Breast epithelium (tissue), 3 donors: ENCODE results near the gene ZBTB37.

ENCODE experiments used
- CTCF ChIP-seq, 3 donors: fragments of 450-650 bp; IDR thresholded peaks; one replicate each; pipeline ENCODE4 v1.5.1; 2016 to 2017; ENCODE audit warnings: antibody characterized with exemption in 3 of 3, mild to moderate bottlenecking in 3 of 3, moderate library complexity in 3 of 3
- POLR2A ChIP-seq: fragments of 450-650 bp; IDR thresholded peaks from one replicate; pipeline ENCODE4 v1.6.1; 2016; ENCODE audit warnings: antibody characterized with exemption, mild to moderate bottlenecking, moderate library complexity

DNA sequence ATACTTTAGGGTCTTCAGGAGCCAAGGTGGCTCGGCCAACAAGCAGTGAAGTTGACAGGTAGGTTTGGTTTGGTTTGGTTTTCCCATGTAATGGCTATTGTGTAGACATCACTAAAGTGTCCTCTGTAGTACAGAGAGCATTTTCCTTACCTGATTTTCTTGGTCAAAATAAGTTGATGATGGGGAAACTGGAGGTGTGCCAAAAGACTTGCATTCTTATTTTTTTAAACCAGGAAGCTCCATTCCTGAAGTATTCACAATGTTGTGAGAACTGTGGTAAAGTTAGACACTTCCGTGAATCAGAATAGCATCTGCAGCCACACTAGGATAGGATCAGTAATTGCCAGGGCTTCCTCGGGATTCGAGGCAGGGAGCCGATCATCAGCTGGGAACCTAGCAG lies 2.9 kb downstream of the ZBTB37 start:
- TF ChIP-seq CTCF (IDR thresholded peaks at IDR 0.05) (no peak), POLR2A (no peak)
